Activated CD4-positive, alpha-beta T cell treated with anti-CD3 and anti-CD28 coated beads, Interleukin-2, amount 10 ng/mL, durations not matched to agents 7 days and 5 days (primary cell): ENCODE results near the gene ZNF740. TPM values are rescaled to one million over a fixed set of nuclear protein-coding genes. Genes with fewer than 3 reads are reported as not detected.
A peak's percentile ranks its signal among the peaks of the same experiment; 100 is the strongest.

Experiments used
- CTCF ChIA-PET: fragments of 350-600 bp; sonication (Branson Sonifier 250); formaldehyde crosslinking; loops from one replicate; lab custom pipeline; 2021; ENCODE audit warnings: antibody characterized with exemption; lab: Charles Lee
- POLR2A ChIA-PET: fragments of 350-600 bp; sonication (Branson Sonifier 250); formaldehyde crosslinking; loops from one replicate; lab custom pipeline; 2021; ENCODE audit warnings: antibody characterized with exemption; lab: Charles Lee
- DNase-seq: peaks from one replicate; pipeline ENCODE4 v3.0.0-alpha.2; 2020
- H3K27ac Mint-ChIP-seq: one replicate; pipeline ENCODE4 v1.8.0; 2021; ENCODE audit warnings: mild to moderate bottlenecking, moderate library complexity, mixed read lengths
- H3K27me3 Mint-ChIP-seq: one replicate; pipeline ENCODE4 v1.8.0; 2021; ENCODE audit warnings: mixed read lengths
- H3K36me3 Mint-ChIP-seq: one replicate; pipeline ENCODE4 v1.8.0; 2021; ENCODE audit warnings: low read depth, mixed read lengths
- H3K4me1 Mint-ChIP-seq: one replicate; pipeline ENCODE4 v1.8.0; 2021; ENCODE audit warnings: mixed read lengths
- H3K4me3 Mint-ChIP-seq: one replicate; pipeline ENCODE4 v1.8.0; 2021; ENCODE audit warnings: mild to moderate bottlenecking, moderate library complexity, mixed read lengths
- H3K9me3 Mint-ChIP-seq: one replicate; pipeline ENCODE4 v1.8.0; 2021; ENCODE audit warnings: mixed read lengths
- total RNA-seq, 2 experiments: library from RNA; stranded (reverse); gene quantifications; one replicate each; pipeline ENCODE4 v1.2.3, GENCODE V29; 2021

Gene ZNF740
- total RNA-seq, 2 experiments from 2014 or later = 38.9 to 44.1 TPM

DNA sequence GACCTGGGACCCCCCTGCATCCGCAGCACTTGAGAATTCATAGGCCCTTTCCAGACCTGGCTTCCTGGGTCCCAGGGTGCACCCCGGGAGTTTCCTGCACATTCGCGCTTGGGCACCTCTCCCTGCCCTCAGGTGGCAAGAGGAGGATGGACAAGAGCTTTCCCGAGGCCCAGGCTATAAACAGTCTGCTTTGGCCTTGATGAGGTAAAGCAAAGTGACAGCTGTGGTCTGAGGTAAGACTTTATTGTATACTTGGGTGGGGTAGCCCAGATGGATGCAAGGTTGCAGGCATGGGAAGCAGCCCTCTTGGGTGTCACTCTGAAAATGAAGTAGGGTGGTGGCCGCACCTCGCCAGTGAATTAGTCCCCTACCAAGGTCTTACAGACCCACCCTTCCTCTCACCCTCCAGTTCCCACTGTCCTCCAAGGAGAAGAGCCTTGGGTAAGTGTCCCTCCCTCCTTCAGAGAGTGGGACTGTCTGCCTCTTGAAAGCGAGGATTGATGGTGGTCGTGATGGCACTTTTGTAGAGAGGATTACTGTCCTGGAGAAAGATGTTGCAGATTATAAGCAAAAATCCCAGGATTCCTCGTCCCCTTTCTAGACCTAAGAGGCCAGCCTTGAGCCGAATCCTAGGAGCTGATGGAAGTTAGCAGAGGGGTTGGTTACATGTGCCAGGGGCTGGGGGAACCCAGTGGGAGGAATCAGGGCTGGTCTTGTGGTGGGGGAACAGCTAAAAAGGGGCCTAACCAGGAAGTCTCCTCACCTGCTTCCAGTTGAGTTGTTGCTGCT is 10.8 kb downstream of the ZNF740 start:
- H3K9me3 Mint-ChIP-seq = no peaks in the 10 kb centered on the region
- H3K36me3 Mint-ChIP-seq = peaks cover 83% of the 10 kb centered on the region
- no peak for DNase-seq
- POLR2A ChIA-PET = no interaction called here
- H3K27me3 Mint-ChIP-seq = no peaks in the 10 kb centered on the region
- H3K4me3 Mint-ChIP-seq = no peak overlapping the region
- CTCF ChIA-PET = interaction anchor here (1.0 to 9.7 kb wide), 3 partner anchors 14 to 77 kb away, joined by 3 to 71 read pairs (median 7); partner anchors contain the start of gene ESPL1
- H3K4me1 Mint-ChIP-seq = peaks cover 31% of the 10 kb centered on the region
- H3K27ac Mint-ChIP-seq = peak overlapping the region; percentile 19

DNA sequence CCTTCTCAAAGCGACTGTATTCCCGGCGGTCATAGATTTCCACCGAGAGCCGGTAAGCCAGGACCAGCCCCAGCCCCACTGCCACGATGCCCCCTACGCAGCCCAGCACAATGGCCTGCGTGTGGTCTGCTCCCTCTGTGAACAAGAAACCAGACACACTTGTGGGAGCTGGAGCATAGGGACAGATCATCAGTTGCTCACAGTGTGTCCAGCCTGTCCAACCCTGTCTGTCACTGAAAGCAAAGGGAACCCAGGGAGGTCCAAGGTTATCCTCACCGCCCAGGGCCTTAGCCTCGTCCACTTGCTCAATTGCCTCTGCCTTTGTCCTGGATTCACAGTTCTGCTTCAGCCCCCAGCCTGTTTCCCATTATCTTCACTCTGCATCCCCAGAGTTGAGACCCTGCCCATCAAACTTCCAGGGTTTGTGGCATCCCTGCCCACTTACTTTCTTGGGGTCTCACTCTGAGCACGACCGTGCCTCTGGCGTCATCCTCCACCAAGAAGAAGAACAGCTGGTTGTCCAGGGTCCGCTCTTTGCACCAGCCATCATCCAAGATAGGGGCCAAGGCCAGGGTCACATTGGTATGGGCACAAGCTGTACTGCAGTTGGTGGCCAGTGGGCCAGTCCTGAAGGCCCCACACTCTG is 11.5 kb downstream of the ZNF740 start:
- Mint-ChIP-seq H3K9me3 (no peaks in the 10 kb centered on the region), H3K4me1 (peaks cover 38% of the 10 kb centered on the region), H3K27me3 (no peaks in the 10 kb centered on the region), H3K36me3 (peaks cover 83% of the 10 kb centered on the region), H3K27ac (peak overlapping the region; percentile 26), H3K4me3 (no peak overlapping the region)
- POLR2A ChIA-PET = no interaction called here
- DNase-seq = no peak
- CTCF ChIA-PET = interaction anchor here (0.7 to 9.7 kb wide), 2 partner anchors 21 to 76 kb away, joined by 4 to 71 read pairs; partner anchors contain the start of gene ESPL1

DNA sequence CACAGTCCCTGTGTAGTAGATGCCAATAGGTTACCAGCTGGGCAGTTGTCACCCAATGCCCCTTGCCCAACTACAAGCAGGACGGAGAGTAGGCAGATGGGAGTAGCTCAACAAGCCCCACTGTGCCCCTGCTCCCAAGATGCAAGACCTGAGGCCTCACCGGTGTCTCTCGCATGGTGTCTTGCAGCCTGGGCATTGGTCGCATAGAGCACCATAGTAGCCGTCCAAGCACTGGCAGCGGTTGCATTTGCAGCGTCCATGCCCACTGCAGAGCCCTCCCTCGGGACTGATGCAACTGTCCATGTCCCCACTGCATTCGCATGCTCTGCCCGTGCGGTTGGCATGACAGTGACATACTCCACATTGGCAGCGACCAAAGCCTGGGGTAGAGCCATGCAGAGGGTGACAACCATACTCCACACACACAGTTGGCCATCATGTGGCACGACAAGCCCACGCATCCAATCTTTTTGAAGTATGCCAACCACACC is 12.1 kb downstream of the ZNF740 start:
- no peak overlapping the region for H3K4me3 Mint-ChIP-seq
- H3K36me3 Mint-ChIP-seq = peaks cover 80% of the 10 kb centered on the region
- H3K27ac Mint-ChIP-seq = no peak overlapping the region
- H3K9me3 Mint-ChIP-seq = no peaks in the 10 kb centered on the region
- no peaks in the 10 kb centered on the region for H3K27me3 Mint-ChIP-seq
- no peak for DNase-seq
- H3K4me1 Mint-ChIP-seq = peaks cover 42% of the 10 kb centered on the region
- ChIA-PET POLR2A (no interaction called here), CTCF (interaction anchor here (0.7 to 9.7 kb wide), 2 partner anchors 20 to 75 kb away, joined by 4 to 71 read pairs; partner anchors contain the start of gene ESPL1)

DNA sequence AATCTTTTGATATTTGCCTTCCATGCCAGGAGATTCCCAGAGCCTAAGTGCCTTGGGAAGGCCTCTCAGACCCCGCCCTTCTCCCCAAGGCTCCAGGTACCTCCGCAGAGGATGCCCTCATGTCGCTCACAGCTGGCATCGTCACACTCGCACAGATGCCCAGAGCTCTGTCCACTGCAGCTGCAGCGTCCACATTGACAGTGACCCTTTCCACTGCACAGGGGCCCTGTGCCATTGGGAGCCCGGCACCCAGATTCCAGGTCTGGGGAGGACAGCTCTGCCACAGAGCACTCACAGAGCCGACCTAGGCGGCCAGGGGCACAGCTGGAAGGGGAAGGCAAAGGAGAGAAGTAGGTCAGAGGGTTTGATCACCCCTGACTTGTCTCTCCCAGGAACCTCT is 12.5 kb downstream of the ZNF740 start:
- Mint-ChIP-seq H3K9me3 (no peaks in the 10 kb centered on the region), H3K4me1 (peaks cover 45% of the 10 kb centered on the region), H3K4me3 (no peak overlapping the region), H3K36me3 (peaks cover 79% of the 10 kb centered on the region), H3K27ac (peak overlapping the region; percentile 50), H3K27me3 (no peaks in the 10 kb centered on the region)
- DNase-seq = no peak
- POLR2A ChIA-PET = no interaction called here
- CTCF ChIA-PET = interaction anchor here (9.7 kb wide), 1 partner anchor 20 kb away, joined by 71 read pairs; no protein-coding TSS in a partner anchor

DNA sequence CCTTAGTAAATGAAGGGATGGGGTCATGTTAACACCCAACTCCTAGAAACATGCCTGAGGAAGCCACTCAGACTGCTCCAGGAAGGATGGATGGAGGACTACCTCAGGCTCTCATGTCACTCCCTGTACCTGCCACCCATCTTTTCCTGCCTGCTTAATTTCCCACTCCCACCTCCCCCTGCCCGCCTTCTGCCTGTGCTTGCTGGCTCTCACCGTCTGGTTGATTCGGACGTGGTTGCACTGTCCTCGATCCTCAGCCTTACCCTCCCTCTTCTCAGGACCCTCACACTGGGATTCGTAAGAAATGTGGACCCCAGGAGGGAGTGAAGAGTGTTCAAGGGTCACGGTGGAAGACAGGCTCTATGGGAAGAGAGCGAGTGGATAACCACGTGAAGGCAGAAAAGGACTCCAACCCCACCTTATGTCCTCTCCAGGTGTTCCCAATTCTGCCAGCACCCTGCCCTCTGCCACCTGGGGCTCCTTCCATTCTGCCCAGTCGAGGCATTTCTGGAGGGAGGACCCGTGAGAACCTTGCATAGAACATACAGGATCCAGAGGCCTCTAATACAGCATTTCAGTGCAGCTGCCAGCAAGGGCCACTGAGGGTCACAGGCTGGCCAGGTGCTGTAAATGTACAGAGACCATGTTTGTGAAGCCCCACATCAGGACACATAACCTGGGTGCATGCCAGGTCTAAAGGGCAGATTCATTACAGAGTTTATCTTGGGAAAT is 13.6 kb downstream of the ZNF740 start:
- POLR2A ChIA-PET = no interaction called here
- Mint-ChIP-seq H3K4me1 (peaks cover 52% of the 10 kb centered on the region), H3K36me3 (peaks cover 82% of the 10 kb centered on the region), H3K27me3 (no peaks in the 10 kb centered on the region), H3K4me3 (no peak overlapping the region), H3K27ac (peak overlapping the region; percentile 54), H3K9me3 (no peaks in the 10 kb centered on the region)
- no peak for DNase-seq
- CTCF ChIA-PET = interaction anchor here (0.9 to 1.9 kb wide), 3 partner anchors 13 to 159 kb away, joined by 3 to 6 read pairs (median 4); partner anchors contain the start of gene CSAD

DNA sequence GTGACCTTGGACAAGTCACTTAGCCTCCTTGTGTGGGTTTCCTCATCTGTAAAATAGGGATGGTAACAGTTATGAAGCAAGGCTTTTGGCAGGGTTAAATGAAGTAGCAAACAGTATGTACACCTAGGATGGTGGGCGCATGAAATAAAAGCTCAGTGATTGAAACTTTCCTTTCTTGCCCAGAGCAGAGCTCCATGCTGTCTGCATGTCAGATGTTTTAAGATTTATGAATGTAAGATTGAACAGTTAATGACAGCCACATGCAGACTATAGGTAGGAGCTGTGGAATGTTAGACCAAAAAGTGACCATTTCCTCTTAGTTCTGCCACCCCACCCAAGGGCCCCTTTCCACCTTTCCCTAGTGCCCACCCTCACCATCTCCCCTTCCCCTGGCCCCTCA is 14.5 kb downstream of the ZNF740 start:
- peaks cover 58% of the 10 kb centered on the region for H3K4me1 Mint-ChIP-seq

DNA sequence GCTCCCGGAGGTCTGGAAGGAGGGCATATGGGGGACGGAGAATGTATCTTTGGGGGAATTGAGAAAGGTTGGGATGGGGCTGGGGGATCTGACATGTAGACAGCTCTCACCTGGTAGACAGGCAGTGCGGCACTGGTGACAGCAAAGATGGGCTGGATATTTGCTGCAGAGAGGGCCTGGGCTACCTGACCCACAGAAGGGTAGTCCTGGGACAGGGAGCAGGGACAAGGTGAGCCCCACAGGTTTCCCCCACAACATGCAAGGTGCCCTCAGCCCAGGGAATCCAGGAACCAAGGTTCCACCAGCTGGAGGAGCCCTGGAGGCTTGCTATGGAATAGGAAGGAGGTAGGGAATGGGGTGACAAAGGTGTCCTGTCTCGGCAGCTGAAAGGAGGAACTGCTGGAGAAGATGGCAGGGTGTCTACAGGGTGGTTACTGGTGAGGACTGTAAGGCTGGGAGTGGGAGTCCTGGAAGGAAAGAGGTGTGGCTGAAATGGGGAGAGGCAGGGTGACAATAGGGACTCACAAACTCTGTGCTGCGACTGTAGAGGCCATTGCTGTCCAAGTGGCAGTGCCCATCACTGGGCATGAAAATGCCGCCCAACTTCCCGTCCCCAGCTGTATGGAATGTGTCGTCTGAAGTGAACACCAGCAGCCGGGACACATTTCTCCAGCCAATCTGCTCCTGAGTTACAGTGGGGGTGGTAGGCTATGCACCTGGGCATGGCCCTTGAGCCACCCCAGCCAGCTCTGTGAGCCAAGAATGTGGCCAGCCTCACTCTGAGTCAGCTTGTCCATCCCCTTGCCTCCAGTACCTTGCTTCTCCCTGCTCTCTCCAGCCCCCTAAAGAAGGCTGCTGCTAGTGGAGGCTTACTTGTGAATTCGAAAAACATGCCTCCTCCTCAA is 15.2 kb downstream of the ZNF740 start:
- peaks cover 91% of the 10 kb centered on the region for H3K36me3 Mint-ChIP-seq
- H3K4me1 Mint-ChIP-seq = peaks cover 60% of the 10 kb centered on the region
- no peaks in the 10 kb centered on the region for H3K27me3 Mint-ChIP-seq
- no peak for DNase-seq
- no peaks in the 10 kb centered on the region for H3K9me3 Mint-ChIP-seq
- peak overlapping the region; percentile 19 for H3K27ac Mint-ChIP-seq
- ChIA-PET CTCF (interaction anchor here (0.5 to 2.2 kb wide), 9 partner anchors 8 to 158 kb away, joined by 3 to 10 read pairs (median 4); partner anchors contain the start of genes AAAS, CSAD and MYG1), POLR2A (interaction anchor here (0.6 kb wide), 1 partner anchor 33 kb away, joined by 3 read pairs; no protein-coding TSS in a partner anchor)
- H3K4me3 Mint-ChIP-seq = no peak overlapping the region

More for the DNA sequence above, 14.5 kb downstream of the ZNF740 start:
- Mint-ChIP-seq H3K4me3 (no peak overlapping the region), H3K36me3 (peaks cover 86% of the 10 kb centered on the region), H3K27ac (no peak overlapping the region), H3K27me3 (no peaks in the 10 kb centered on the region), H3K9me3 (no peaks in the 10 kb centered on the region)
- DNase-seq = no peak
- ChIA-PET CTCF (interaction anchor here (0.5 to 1.9 kb wide), 8 partner anchors 10 to 159 kb away, joined by 3 to 6 read pairs (median 4); partner anchors contain the start of genes AAAS, CSAD and MYG1), POLR2A (interaction anchor here (0.6 kb wide), 1 partner anchor 33 kb away, joined by 3 read pairs; no protein-coding TSS in a partner anchor)

DNA sequence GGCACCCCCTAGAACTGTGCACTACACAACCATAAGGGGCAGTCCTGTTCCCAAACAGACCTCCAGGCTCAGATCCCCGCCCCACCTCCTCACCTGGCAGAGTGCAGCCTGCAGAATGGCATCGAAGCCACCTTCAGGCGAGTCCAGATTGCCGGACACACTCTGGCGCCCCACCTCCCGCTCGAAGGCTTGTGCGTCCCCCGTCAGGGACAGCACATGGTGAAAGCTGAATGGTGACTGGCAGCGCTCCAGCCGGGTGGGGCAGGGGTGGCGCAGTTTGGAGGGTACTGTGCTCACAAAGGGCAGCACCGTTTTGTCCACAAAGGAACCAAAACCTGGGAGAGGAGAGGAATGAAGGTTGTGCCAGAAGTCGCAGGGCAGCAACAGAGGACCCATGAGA is 16.0 kb downstream of the ZNF740 start:
- DNase-seq = no peak
- no peaks in the 10 kb centered on the region for H3K27me3 Mint-ChIP-seq
- no peak overlapping the region for H3K4me3 Mint-ChIP-seq
- H3K9me3 Mint-ChIP-seq = no peaks in the 10 kb centered on the region
- peaks cover 59% of the 10 kb centered on the region for H3K4me1 Mint-ChIP-seq
- ChIA-PET CTCF (interaction anchor here (1.9 to 2.2 kb wide), 2 partner anchors 9 to 17 kb away, joined by 6 to 10 read pairs; no protein-coding TSS in a partner anchor), POLR2A (no interaction called here)
- H3K27ac Mint-ChIP-seq = peak overlapping the region; percentile 76
- peaks cover 90% of the 10 kb centered on the region for H3K36me3 Mint-ChIP-seq

DNA sequence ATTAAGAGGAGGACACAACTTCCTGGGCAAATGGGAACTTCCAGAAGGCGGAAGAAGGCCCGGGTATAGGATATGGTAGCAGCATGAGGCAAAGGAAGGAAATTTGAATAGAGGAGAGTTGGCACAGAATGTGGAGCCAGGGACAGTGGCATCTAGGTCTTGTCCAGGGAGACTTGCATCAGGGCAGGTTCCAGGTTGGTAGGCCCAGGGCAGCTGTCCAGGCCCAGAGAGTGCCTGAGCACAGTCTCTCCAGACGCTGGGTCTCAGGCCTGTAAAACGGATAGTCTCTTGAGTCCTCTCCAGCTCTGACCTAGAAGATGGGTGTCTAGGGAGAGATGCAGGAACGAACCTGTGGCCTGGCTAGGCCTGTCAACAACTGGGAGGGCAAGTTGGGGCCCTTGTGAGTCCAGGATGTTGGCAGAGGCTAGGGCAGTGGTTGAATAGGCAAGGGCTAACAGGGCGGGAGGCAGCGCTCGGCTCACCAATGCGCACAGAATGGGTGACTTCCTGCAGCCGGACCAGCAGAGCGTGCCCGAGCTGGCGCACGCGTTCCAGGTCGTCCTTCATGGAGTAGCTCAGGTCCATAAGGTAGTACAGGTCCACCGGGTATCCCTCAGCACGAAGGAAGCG is 16.6 kb downstream of the ZNF740 start:
- no peaks in the 10 kb centered on the region for H3K9me3 Mint-ChIP-seq
- DNase-seq = no peak
- H3K27ac Mint-ChIP-seq = peak overlapping the region; percentile 76
- peaks cover 87% of the 10 kb centered on the region for H3K36me3 Mint-ChIP-seq
- H3K4me3 Mint-ChIP-seq = peak overlapping the region; percentile 34
- POLR2A ChIA-PET = interaction anchor here (0.6 kb wide), 1 partner anchor 35 kb away, joined by 4 read pairs; no protein-coding TSS in a partner anchor
- H3K4me1 Mint-ChIP-seq = peaks cover 62% of the 10 kb centered on the region
- no peaks in the 10 kb centered on the region for H3K27me3 Mint-ChIP-seq
- CTCF ChIA-PET = interaction anchor here (0.5 to 2.2 kb wide), 11 partner anchors 9 to 336 kb away, joined by 3 to 10 read pairs (median 3); partner anchors contain the start of genes CSAD, ESPL1, ITGB7 and ZNF740

DNA sequence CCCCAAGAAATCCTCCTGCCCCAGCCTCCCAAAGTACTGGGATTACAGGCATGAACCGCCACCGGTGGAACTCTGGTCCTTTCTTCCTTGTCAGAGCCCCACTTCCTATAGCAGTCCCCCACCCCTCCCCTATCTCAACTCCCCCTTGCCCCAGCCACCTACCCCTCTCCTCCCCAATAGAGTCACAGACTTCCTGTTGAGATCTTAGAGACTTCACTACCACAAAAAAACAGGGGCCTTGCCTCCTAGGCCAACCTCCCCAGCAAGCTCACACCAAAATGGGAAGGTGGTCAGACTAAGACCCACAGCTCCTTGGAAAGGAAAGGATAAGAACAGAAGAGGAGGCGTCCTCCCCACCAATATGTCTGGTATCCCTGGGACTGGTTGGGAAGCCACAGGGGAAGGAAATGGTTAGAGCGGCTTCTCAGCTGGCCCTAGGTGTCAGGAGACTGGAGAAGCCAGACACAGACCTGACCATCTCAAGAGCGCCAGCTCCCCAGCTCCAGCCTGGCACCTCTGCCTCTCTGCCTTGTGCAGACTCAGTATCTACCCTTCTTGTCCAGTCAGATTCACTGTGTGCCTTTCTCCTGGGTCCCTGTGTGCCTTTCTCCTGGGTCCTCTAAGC is 18.1 kb downstream of the ZNF740 start:
- H3K4me1 Mint-ChIP-seq = peaks cover 75% of the 10 kb centered on the region
- peaks cover 82% of the 10 kb centered on the region for H3K36me3 Mint-ChIP-seq

More for the DNA sequence above, 18.1 kb downstream of the ZNF740 start:
- peak; percentile 42 for DNase-seq
- ChIA-PET POLR2A (interaction anchor here (0.6 to 1.0 kb wide), 2 partner anchors 18 to 74 kb away, joined by 4 read pairs; partner anchors contain the start of gene ZNF740), CTCF (interaction anchor here (0.6 to 5.0 kb wide), 11 partner anchors 8 to 1138 kb away, joined by 3 to 27 read pairs (median 5); partner anchors contain the start of genes AAAS and CSAD)
- H3K9me3 Mint-ChIP-seq = no peaks in the 10 kb centered on the region
- H3K27me3 Mint-ChIP-seq = no peaks in the 10 kb centered on the region
- H3K4me3 Mint-ChIP-seq = peak overlapping the region; percentile 72
- peak overlapping the region; percentile 88 for H3K27ac Mint-ChIP-seq
